COLO668 (cell line): ENCODE data around the gene SEC14L1.
"Not testable (repeated sequence)": the region's sequence is repeated elsewhere in the genome, so short reads cannot be mapped to it uniquely, and the experiment has no call there.

Source experiments
- DNase-seq: peaks from one replicate; lab custom pipeline; 2025; ENCODE audit not compliant: unreplicated experiment; lab: John Stamatoyannopoulos, UW

Gene SEC14L1

DNA sequence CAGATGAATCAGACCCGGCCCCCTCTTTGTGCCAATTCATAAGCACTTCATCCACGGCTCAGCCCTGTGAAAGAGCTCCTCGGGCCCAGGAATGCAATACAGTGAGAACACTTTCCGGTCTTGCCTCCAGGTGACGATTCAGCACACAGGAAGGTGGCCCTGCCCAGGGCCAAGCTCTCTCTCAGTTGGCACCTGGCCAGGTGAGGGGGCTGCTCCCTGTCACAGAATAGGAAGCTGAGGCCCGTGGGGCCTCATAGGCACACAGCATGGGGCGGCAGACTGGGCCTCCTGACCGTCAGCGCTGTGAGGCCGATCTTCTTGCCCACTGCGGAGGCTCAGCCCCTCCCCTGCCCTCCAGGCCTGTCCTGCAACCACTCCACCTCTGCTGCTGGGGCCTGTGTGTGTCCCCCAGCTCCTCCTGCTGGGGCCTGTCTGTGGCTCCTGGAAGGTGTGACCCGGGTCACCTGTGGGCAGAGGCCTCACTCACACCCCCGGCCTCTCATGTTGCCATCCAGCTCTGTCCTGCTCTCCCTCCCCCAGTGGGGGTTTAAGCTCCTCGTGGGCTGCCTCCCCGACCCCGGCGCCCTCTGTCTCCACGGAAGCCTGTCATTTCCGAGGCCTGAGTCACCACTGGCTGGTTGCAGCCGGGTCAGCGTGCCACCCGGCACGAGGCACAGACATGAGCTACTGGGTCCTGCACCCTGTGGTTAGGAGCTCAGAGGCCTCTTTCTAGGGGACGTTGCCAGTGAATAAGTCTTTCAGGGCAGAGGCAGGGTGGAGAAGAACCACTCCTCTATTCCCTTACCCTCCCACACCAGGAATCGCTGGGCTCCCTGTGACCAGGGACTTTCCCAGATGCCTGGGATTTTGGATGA is 114.4 kb downstream of the SEC14L1 start:
- peak; percentile 65 for DNase-seq

DNA sequence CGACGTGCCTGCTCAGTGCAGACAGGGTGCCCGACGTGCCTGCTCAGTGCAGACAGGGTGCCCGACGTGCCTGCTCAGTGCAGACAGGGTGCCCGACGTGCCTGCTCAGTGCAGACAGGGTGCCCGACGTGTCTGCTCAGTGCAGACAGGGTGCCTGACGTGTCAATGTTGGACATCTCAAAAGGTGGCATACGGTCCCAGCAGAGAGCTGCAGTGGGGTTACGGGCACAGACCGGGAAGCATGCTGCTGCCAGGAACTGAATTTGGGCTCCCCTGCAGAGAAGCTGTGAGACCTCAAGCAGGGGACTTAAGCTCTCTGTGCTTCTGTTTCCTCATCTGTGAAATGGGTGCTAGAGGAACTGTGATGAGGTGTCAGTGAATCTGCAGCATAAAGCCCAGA is 115.2 kb downstream of the SEC14L1 start:
- DNase-seq = not testable (repeated sequence)

- no peak for DNase-seq
These were observed 115.9 kb downstream of the SEC14L1 start for GRCh38 chr17:77256710-77257109.

- no peak for DNase-seq
These were observed 116.4 kb downstream of the SEC14L1 start for GRCh38 chr17:77257169-77257568.

- DNase-seq = no peak
These were observed 117.1 kb downstream of the SEC14L1 start for GRCh38 chr17:77257596-77258458.

DNA sequence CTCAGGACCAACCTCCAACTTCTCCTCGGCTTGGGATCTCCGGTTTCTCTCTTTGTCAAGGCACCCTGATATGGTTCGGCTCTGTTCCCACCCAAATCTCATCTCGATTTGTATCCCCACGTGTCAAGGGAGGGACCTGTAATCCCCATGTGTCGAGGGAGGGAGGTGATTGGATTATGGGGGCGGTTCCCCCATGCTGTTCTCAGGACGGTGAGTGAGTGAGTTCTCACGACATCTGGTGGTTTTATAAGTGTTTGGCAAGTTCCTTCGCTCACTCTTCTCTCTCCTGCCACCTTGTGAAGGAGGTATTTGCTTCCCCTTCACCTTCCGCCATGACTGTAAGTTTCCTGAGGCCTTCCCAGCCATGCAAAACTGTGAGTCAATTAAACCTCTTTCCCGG is 117.9 kb downstream of the SEC14L1 start:
- no peak for DNase-seq

- peak; percentile 30 for DNase-seq
These were observed 124.0 kb downstream of the SEC14L1 start for GRCh38 chr17:77264617-77265230.

DNA sequence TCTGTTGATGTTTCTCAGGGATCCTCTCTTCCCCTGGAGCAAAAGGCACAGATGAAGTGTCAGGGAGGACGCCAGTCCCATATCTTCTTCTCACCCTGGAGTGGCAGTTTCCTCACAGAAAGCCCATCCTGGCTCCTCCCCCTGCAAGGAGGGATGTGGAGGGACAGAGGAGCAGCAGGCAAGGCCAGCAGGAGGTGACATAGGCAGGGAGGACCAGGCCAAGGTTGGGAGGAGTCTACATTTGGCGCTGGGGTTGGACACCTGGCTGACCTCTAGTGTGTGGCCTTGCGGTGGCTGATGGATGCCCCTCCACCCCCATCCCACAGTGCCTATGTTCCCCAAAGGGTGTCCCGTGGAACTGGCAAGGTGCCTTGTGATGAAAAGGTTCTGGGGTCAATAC is 125.4 kb downstream of the SEC14L1 start:
- DNase-seq = no peak
